Mammary epithelial cell (primary cell): Measurements from ENCODE around the gene CCRL2.

Experiments
- EZH2 ChIP-seq: IDR thresholded peaks from 2 replicates; pipeline ENCODE4 v1.6.1; 2012; ENCODE audit warnings: low read length, inconsistent platforms, borderline replicate concordance
- TF ChIP-seq, protein P1 (sequence below), 2 donors: IDR thresholded peaks in 1 of 2; conservative IDR thresholded peaks in 1 of 2; 2 replicates each; pipeline ENCODE4 v1.5.1; 2011 to 2012; ENCODE audit warnings: inconsistent platforms in 2 of 2, low read length in 2 of 2, mild to moderate bottlenecking in 2 of 2, control low read depth in 1 of 2, low read depth in 1 of 2; ENCODE audit not compliant: insufficient read depth in 1 of 2; ENCODE audit errors: extremely low read depth in 1 of 2

DNA sequence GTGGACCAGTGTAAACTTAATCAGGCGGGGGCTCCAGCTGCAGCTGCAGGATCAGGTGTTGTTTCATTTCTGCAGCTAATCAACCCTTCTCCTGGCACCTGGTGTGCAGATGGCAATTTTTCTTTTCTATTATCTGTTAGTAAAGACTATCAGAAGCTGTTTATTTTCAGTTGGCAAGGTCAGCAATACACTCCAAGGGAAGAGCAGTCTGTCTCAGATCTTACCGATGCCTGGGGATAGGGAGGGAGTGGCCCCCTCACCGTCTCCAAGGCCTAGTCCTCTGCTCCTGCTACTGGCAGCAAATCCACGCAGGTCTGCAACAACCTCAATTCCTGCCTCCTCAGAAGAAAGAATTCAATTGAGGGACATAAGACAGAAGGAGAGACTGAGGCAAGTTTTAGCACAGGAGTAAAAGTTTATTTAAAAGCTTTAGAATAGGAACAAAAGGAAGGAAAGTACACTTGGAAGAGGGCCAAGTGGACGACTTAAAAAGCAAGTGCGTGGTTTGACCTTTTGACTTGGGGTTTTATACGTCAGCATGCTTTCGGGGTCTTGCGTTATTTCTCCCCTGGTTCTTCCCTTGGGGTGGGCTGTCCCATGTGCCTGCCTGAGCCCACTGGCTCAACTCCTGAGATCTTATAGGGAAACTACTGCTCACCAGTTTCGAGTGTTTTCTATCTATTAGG, 9.2 kb downstream of the CCRL2 start:
- TF ChIP-seq EZH2, result no peak
- TF ChIP-seq, protein P1, sequence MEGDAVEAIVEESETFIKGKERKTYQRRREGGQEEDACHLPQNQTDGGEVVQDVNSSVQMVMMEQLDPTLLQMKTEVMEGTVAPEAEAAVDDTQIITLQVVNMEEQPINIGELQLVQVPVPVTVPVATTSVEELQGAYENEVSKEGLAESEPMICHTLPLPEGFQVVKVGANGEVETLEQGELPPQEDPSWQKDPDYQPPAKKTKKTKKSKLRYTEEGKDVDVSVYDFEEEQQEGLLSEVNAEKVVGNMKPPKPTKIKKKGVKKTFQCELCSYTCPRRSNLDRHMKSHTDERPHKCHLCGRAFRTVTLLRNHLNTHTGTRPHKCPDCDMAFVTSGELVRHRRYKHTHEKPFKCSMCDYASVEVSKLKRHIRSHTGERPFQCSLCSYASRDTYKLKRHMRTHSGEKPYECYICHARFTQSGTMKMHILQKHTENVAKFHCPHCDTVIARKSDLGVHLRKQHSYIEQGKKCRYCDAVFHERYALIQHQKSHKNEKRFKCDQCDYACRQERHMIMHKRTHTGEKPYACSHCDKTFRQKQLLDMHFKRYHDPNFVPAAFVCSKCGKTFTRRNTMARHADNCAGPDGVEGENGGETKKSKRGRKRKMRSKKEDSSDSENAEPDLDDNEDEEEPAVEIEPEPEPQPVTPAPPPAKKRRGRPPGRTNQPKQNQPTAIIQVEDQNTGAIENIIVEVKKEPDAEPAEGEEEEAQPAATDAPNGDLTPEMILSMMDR (conservative IDR thresholded peaks at IDR 0.05 in 1 of 2, IDR thresholded peaks at IDR 0.05 in 1 of 2; ENCODE audit: extremely low read depth in 1 of 2, insufficient read depth in 1 of 2, low read depth in 1 of 2, low read length in 2 of 2), result no peak
